Upper lobe of left lung (tissue), 6 donors: ENCODE measurements around the gene ABCA6. TPM values are rescaled to one million over a fixed set of nuclear protein-coding genes. Genes with fewer than 3 reads are reported as not detected.

ENCODE experiments used
- ATAC-seq, 2 donors: fragments of 200-7000 bp; cut with Tn5 transposase; one replicate each; pipeline ENCODE4 v1.9.1; 2022; ENCODE audit warnings: mild to moderate bottlenecking in 2 of 2, moderate library complexity in 2 of 2; ENCODE audit not compliant: low FRiP score in 2 of 2
- DNase-seq, 2 donors: peaks; one replicate each; pipeline ENCODE4 v3.0.0-alpha.2; 2019 to 2020
- H3K27ac ChIP-seq, 4 donors: fragments of 200-600 bp; sonication (generic); one replicate each; pipeline ENCODE4 v1.5.1; 2016 to 2019
- H3K27me3 ChIP-seq, 4 donors: fragments of 200-600 bp; sonication (generic); one replicate each; pipeline ENCODE4 v1.5.1; 2017 to 2019
- H3K36me3 ChIP-seq, 4 donors: fragments of 200-600 bp; sonication (generic); one replicate each; pipeline ENCODE4 v1.5.1; 2016 to 2019
- H3K4me1 ChIP-seq, 4 donors: fragments of 200-600 bp; sonication (generic); one replicate each; pipeline ENCODE4 v1.5.1; 2018 to 2019
- H3K4me3 ChIP-seq, 4 donors: fragments of 200-600 bp; sonication (generic); one replicate each; pipeline ENCODE4 v1.5.1; 2017 to 2019; ENCODE audit warnings: mild to moderate bottlenecking in 2 of 4, moderate library complexity in 1 of 4
- H3K9me3 ChIP-seq, 4 donors: fragments of 200-600 bp; sonication (generic); one replicate each; pipeline ENCODE4 v1.5.1; 2018 to 2019
- EP300 ChIP-seq, 4 donors: sonication (generic); formaldehyde crosslinking; IDR thresholded peaks; one replicate each; pipeline ENCODE4 v1.5.1; 2017; ENCODE audit warnings: antibody characterized with exemption in 4 of 4, control low read depth in 2 of 4
- POLR2A ChIP-seq, 4 donors: fragments of 450-650 bp; IDR thresholded peaks; one replicate each; pipeline ENCODE4 v1.5.1; 2016 to 2017; ENCODE audit warnings: antibody characterized with exemption in 4 of 4, mild to moderate bottlenecking in 2 of 4
- POLR2AphosphoS5 ChIP-seq, 2 donors: sonication (generic); formaldehyde crosslinking; IDR thresholded peaks; one replicate each; pipeline ENCODE4 v1.5.1; 2017; ENCODE audit warnings: antibody characterized with exemption in 2 of 2
- WGBS, 2 donors: methylation state at CpG; one replicate each; pipeline ENCODE4 v1.1.5; 2017 to 2018; 5-methylcytosine and 5-hydroxymethylcytosine counted together
- total RNA-seq, 6 donors: library from RNA; depleted of rRNA in 4 of 6; stranded (reverse); fragments of >200 nt in 4 of 6; gene quantifications; one replicate each; pipeline versions ENCODE4 v1.1.0 to v1.2.1, GENCODE V29; 2016 to 2021
- TF ChIP-seq, protein P1 (sequence below), 6 experiments: fragments of 450-650 bp in 4 of 6; fragments of 200-600 bp in 2 of 6; sonication (generic) in 2 of 6; IDR thresholded peaks; one replicate each; pipeline ENCODE4 v1.5.1; 2016 to 2019; ENCODE audit warnings: antibody characterized with exemption in 6 of 6
- donor health status: DM: no; HTN: no; CAD: no; lungs with moderate emphysema.
- donor health status: DM: no; HTN: yes; CAD: no; lungs with severe emphysema.

Gene ABCA6
- total RNA-seq, 6 donors from 2014 or later: 17.6 to 176 (median 44.3) TPM

DNA sequence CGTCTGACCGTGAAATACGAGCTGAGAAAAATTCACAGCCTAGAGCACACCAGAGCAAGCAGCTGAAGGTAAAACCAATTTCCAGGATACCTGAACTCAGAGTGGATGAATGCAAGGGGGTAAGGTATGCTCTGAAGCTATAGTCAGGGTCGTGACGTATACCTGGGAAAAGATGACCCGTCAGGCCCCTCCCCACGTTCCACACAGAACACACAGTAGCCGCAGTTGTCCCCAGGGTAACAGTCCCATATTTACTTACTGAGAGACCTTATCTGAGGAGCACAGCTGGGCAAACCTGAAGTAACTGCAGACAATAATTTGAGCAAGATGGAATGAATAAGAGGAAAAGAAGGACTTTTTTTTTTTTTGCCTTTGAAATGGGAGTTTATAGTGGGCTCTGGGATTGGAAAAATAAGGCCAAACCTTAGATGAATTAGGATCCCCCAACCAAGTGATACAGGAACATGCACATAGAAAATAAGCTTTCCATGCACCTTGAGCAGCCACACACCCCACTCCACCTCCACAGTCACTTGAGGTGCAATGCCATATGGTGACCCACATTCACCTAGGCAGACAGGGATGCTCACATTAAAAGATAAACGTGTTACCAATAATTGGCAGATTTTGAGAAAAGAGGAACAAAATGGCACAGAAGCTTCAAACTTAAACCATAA lies 38.0 kb downstream of the ABCA6 start:
- DNase-seq (no peak), ATAC-seq (no peak)
- 81 to 88% methylated on average over 9 of the region's 9 CpGs for WGBS, 2 donors
- no peak overlapping the region for H3K27ac ChIP-seq
- TF ChIP-seq, protein P1, sequence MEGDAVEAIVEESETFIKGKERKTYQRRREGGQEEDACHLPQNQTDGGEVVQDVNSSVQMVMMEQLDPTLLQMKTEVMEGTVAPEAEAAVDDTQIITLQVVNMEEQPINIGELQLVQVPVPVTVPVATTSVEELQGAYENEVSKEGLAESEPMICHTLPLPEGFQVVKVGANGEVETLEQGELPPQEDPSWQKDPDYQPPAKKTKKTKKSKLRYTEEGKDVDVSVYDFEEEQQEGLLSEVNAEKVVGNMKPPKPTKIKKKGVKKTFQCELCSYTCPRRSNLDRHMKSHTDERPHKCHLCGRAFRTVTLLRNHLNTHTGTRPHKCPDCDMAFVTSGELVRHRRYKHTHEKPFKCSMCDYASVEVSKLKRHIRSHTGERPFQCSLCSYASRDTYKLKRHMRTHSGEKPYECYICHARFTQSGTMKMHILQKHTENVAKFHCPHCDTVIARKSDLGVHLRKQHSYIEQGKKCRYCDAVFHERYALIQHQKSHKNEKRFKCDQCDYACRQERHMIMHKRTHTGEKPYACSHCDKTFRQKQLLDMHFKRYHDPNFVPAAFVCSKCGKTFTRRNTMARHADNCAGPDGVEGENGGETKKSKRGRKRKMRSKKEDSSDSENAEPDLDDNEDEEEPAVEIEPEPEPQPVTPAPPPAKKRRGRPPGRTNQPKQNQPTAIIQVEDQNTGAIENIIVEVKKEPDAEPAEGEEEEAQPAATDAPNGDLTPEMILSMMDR (IDR thresholded peaks at IDR 0.05): no peak
- TF ChIP-seq POLR2AphosphoS5 (IDR thresholded peaks at IDR 0.05) (no peak), EP300 (IDR thresholded peaks at IDR 0.05) (no peak), POLR2A (IDR thresholded peaks at IDR 0.05) (no peak)
- no peaks in the 10 kb centered on the region for H3K27me3 ChIP-seq
- no peak overlapping the region for H3K4me3 ChIP-seq
- H3K9me3 ChIP-seq: no peaks in the 10 kb centered on the region
- no peaks in the 10 kb centered on the region for H3K36me3 ChIP-seq
- H3K4me1 ChIP-seq: no peaks in the 10 kb centered on the region

GRCh38 chr17:69098625-69099024 lies 43.1 kb downstream of the ABCA6 start:
- no peaks in the 10 kb centered on the region for H3K36me3 ChIP-seq
- TF ChIP-seq POLR2A (IDR thresholded peaks at IDR 0.05) (no peak), POLR2AphosphoS5 (IDR thresholded peaks at IDR 0.05) (no peak), EP300 (IDR thresholded peaks at IDR 0.05) (no peak)
- TF ChIP-seq, protein P1 (IDR thresholded peaks at IDR 0.05): no peak
- H3K4me3 ChIP-seq: no peak overlapping the region
- H3K4me1 ChIP-seq: no peaks in the 10 kb centered on the region
- no peaks in the 10 kb centered on the region for H3K9me3 ChIP-seq
- DNase-seq: no peak
- no peak for ATAC-seq
- H3K27ac ChIP-seq: no peak overlapping the region
- WGBS, 2 donors: 73 to 76% methylated on average over 4 of the region's 4 CpGs
- H3K27me3 ChIP-seq: no peaks in the 10 kb centered on the region

DNA sequence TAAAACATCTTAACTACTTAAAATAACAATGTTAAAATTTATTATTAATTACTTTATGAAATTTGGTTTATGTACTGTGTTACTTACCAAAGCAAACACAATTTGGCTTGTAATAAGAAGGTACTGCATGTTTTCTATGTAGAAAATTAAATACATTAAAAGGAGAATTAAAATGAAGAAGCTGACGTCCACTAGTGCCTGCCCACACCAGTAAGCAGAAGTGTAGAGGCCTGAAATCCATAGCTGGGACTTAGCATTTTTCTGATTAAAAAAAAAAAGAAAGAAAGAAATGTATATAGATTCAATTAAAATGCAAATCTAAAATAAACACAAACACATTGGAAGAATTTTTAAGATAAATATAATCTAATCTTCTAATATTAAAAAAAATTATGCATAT lies 45.2 kb downstream of the ABCA6 start:
- WGBS, 2 donors: 72 to 74% methylated on average over 1 of the region's 1 CpG
- no peaks in the 10 kb centered on the region for H3K36me3 ChIP-seq
- no peak for DNase-seq
- H3K9me3 ChIP-seq: no peaks in the 10 kb centered on the region
- ATAC-seq: no peak
- H3K27me3 ChIP-seq: no peaks in the 10 kb centered on the region
- TF ChIP-seq, protein P1 (IDR thresholded peaks at IDR 0.05): no peak
- TF ChIP-seq POLR2AphosphoS5 (IDR thresholded peaks at IDR 0.05): no peak
- no peak for TF ChIP-seq EP300 (IDR thresholded peaks at IDR 0.05)
- TF ChIP-seq POLR2A (IDR thresholded peaks at IDR 0.05): no peak
- H3K4me1 ChIP-seq: no peaks in the 10 kb centered on the region
- no peak overlapping the region for H3K4me3 ChIP-seq
- H3K27ac ChIP-seq: no peak overlapping the region

DNA sequence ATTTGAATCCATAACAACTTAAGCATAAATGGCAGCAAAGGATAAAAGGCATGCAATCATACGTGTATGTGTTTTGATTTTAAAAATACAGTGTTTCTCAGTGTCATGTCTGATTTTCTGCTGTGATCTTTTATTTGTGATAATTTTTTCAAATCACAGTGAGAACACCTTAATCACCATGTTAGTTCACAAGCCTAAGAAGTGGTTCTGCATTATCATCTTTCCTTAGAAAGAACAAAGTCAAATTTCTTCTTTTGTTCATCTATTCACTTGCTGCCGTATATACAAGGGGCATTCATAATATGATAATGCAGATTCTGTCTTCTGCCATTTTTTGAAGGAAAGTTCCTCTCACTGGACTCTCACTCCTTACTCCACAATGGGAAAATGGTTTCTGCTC lies 47.7 kb downstream of the ABCA6 start:
- Histone ChIP-seq H3K9me3 (no peaks in the 10 kb centered on the region), H3K4me1 (no peaks in the 10 kb centered on the region), H3K4me3 (no peak overlapping the region), H3K27ac (no peak overlapping the region), H3K27me3 (no peaks in the 10 kb centered on the region), H3K36me3 (no peaks in the 10 kb centered on the region)
- DNase-seq (no peak), ATAC-seq (no peak)
- TF ChIP-seq, protein P1 (IDR thresholded peaks at IDR 0.05): no peak
- TF ChIP-seq EP300 (IDR thresholded peaks at IDR 0.05): no peak
- no peak for TF ChIP-seq POLR2A (IDR thresholded peaks at IDR 0.05)
- TF ChIP-seq POLR2AphosphoS5 (IDR thresholded peaks at IDR 0.05): no peak
- WGBS, 2 donors: 79 to 94% methylated on average over 2 of the region's 2 CpGs

- Histone ChIP-seq H3K36me3 (no peaks in the 10 kb centered on the region), H3K4me1 (no peaks in the 10 kb centered on the region), H3K27ac (no peak overlapping the region), H3K27me3 (no peaks in the 10 kb centered on the region), H3K4me3 (no peak overlapping the region), H3K9me3 (no peaks in the 10 kb centered on the region)
- TF ChIP-seq, protein P1 (IDR thresholded peaks at IDR 0.05): no peak
- TF ChIP-seq POLR2AphosphoS5 (IDR thresholded peaks at IDR 0.05) (no peak), EP300 (IDR thresholded peaks at IDR 0.05) (peak in 1 of 4 donors; percentile 6)
- ATAC-seq: peak in 1 of 2 donors; percentile 46
- 35 to 51% methylated on average over 8 of the region's 8 CpGs for WGBS, 2 donors
- DNase-seq: no peak
Observed at GRCh38 chr17:69093279-69093789, 48.4 kb downstream of the ABCA6 start.
